Bronchial epithelial cell (primary cell): ENCODE results near the gene PPIL1. TPM values are rescaled to one million over a fixed set of nuclear protein-coding genes. Genes with fewer than 3 reads are reported as not detected.

Experiments used
- DNase-seq: peaks from one replicate; pipeline ENCODE4 v3.0.0-alpha.2; 2010; ENCODE audit warnings: low read depth
- FAIRE-seq: peaks from 2 replicates; lab custom pipeline; 2011; peaks lifted over from hg19 to GRCh38; lab: Jason Lieb, UNC
- H3K27me3 ChIP-seq: 2 replicates; pipeline ENCODE4 v1.5.1; 2011; ENCODE audit warnings: low read length; ENCODE audit not compliant: control insufficient read depth, insufficient read depth
- H3K36me3 ChIP-seq: 2 replicates; pipeline ENCODE4 v1.5.1; 2011; ENCODE audit warnings: low read length; ENCODE audit not compliant: control insufficient read depth, insufficient read depth
- H3K4me3 ChIP-seq: 2 replicates; pipeline ENCODE4 v1.5.1; 2011; ENCODE audit warnings: mild to moderate bottlenecking, low read depth, low read length, control low read depth
- CTCF ChIP-seq: IDR thresholded peaks from 2 replicates; pipeline ENCODE4 v1.5.1; 2011; ENCODE audit warnings: mild to moderate bottlenecking, moderate library complexity, low read length, control low read depth, inconsistent platforms; ENCODE audit not compliant: insufficient read depth, severe bottlenecking
- total RNA-seq: library from RNA; depleted of rRNA; stranded (reverse); fragments of >200 nt; gene quantifications from 2 replicates; pipeline ENCODE4 v1.2.1, GENCODE V29; 2014

PPIL1 gene
- total RNA-seq, 1 donor from 2014 or later, result 34.8 TPM

DNA sequence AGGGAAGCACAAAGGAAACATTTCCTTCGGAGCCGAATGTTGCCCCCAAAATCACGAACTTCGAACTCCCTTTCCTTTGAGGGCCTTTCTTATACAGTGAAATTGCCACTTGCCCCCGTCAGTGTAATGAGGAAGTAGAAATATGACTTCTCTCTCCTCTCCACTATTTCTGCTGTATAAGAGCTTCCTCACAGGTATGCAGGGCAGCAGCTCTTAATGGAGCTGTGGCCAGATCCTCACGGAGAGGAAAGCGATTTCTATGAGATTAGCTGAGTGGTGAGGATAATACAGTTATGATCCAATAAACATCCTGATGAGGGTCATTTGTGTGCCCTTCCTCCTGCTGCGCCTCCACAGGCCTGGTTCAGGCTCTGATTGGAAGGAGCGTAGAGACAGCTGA, 24.6 kb downstream of the PPIL1 start:
- Histone ChIP-seq H3K27me3 (no peaks in the 10 kb centered on the region), H3K36me3 (no peaks in the 10 kb centered on the region), H3K4me3 (no peak overlapping the region)
- no peak for TF ChIP-seq CTCF
- FAIRE-seq, result no peak
- no peak for DNase-seq

DNA sequence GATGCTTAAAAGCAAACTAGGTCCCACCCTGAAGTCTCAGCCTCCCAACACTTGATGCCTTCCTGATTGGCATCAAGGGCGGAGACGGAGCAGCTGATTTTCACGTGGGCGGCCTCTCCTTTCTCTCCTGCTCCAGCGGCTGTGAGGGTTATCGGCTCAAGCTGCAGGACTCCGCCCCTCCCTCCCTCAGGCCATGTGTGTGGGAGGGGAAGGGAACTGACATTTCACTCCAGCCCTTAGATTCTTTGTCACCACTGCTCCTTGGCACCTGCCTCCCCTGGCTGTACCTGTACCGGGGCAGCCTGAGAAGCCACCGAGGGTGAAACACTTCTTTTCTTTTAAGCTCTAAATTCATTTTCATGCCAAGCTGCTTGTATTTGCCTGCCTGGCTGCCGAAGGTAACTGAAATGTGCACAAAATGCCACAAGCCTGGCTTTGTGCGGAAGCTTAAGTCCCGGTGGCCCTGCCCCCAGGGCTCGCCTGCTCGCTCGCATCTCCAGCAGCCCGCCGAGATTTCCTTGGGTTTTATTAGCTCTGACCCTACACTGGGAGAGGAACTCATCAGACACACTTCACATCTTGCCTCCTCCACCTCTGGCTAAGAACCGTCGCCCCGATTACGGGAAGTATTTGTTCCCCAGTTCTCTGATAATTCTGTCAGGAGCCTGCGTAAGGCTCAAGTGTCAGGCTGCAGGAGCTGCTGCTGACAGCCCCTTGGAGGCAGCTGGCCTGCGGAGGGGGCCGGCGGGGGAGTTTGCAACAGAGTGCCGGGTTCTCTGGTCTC, 25.8 kb downstream of the PPIL1 start:
- H3K27me3 ChIP-seq, result no peaks in the 10 kb centered on the region
- no peak for FAIRE-seq
- H3K4me3 ChIP-seq, result no peak overlapping the region
- no peak for TF ChIP-seq CTCF
- peak; percentile 69 for DNase-seq
- no peaks in the 10 kb centered on the region for H3K36me3 ChIP-seq

DNA sequence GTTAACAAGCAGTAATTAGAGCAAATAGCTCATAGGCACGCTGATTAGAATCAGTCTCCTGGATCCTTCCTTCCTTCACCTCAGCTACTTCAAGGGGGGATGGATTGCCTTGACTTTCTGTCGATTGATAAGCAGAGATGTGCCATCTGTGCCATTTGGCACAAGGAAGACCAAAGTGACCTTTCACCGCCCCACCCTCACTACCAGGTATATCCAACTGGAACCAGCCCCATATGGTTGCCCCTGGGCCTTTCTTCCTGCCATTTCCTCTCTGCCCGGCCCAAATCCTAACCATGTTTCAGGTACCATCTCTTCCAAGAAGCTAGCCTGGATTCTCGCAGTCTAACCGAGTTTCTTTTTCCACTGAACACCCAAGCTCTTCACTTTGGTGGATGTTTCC, 26.6 kb downstream of the PPIL1 start:
- no peak for TF ChIP-seq CTCF
- H3K27me3 ChIP-seq, result no peaks in the 10 kb centered on the region
- DNase-seq (no peak), FAIRE-seq (no peak)
- no peak overlapping the region for H3K4me3 ChIP-seq
- H3K36me3 ChIP-seq, result no peaks in the 10 kb centered on the region

DNA sequence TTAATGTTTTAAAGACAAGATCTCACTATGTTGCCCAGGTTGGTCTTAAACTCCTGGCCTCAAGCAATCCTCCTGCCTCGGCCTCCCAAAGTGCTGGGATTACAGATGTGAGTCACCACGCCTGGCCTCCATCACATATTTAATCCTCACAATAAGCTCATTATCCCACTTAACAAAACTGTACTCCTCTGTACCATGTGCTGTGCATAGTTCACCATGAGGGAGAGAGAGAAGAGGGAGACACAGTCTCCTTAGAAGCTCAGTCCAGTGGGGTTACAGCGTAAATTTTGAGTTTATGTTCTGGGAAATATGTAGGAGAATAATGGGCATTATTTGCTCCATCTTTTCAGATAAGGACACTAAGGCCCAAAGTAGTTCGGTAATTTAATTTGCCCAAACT, 27.5 kb downstream of the PPIL1 start:
- H3K36me3 ChIP-seq, result no peaks in the 10 kb centered on the region
- FAIRE-seq (no peak), DNase-seq (no peak)
- no peaks in the 10 kb centered on the region for H3K27me3 ChIP-seq
- no peak overlapping the region for H3K4me3 ChIP-seq
- TF ChIP-seq CTCF, result no peak

DNA sequence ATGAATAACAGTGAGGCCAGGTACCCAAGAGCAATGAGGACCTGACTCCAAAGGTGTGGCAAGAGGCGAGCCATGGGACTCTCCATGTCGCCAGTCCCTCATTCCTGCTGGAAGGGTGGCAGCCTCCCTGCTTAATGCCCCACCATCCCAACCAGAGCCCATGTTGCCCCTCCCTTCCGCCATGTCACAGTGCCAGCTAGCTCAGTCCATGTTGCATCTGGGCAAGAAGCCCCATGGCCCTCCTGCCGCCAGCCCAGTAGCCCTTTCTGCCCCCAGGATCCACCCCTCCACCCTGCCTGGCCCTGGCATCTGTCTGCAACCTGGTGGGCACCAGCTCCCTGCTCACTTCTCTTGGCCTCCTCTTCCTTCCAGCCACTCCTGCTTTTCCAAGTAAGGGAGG, 29.4 kb downstream of the PPIL1 start:
- TF ChIP-seq CTCF, result no peak
- DNase-seq, result no peak
- H3K4me3 ChIP-seq, result no peak overlapping the region
- H3K36me3 ChIP-seq, result no peaks in the 10 kb centered on the region
- peaks cover 4% of the 10 kb centered on the region for H3K27me3 ChIP-seq
- FAIRE-seq, result no peak
